Natural killer cell (primary cell): ENCODE results near the gene ILK. TPM values are rescaled to one million over a fixed set of nuclear protein-coding genes. Genes with fewer than 3 reads are reported as not detected.

Experiments used
- ATAC-seq, 3 donors: fragments of 150-1000 bp in 2 of 3; fragments of 200-7000 bp in 1 of 3; cut with Tn5 transposase; 1 replicate in 1 of 3; 2 replicates in 2 of 3; pipeline ENCODE4 v1.10.0; 2021; ENCODE audit warnings: mild to moderate bottlenecking in 2 of 3, moderate library complexity in 2 of 3
- DNase-seq, 2 donors: peaks; one replicate each; pipeline versions ENCODE4 v3.0.0 to v3.0.0-alpha.2; 2013 to 2021; ENCODE audit warnings: mixed read lengths in 1 of 2
- H3K27ac ChIP-seq: one replicate; pipeline ENCODE4 v1.5.1; 2013; ENCODE audit warnings: mild to moderate bottlenecking, low read length
- H3K27me3 ChIP-seq: one replicate; pipeline ENCODE4 v1.6.1; 2013; ENCODE audit warnings: low read length; ENCODE audit not compliant: control insufficient read depth, insufficient read depth
- H3K36me3 ChIP-seq: one replicate; pipeline ENCODE4 v1.6.1; 2013; ENCODE audit warnings: low read length; ENCODE audit not compliant: control insufficient read depth, insufficient read depth
- H3K4me1 ChIP-seq: one replicate; pipeline ENCODE4 v1.6.1; 2013; ENCODE audit warnings: low read length; ENCODE audit not compliant: control insufficient read depth, insufficient read depth
- H3K4me3 ChIP-seq: one replicate; pipeline ENCODE4 v1.5.1; 2013; ENCODE audit warnings: low read length
- H3K9me3 ChIP-seq: one replicate; pipeline ENCODE4 v1.6.1; 2013; ENCODE audit warnings: low read length; ENCODE audit not compliant: control insufficient read depth, insufficient read depth
- H3K27ac Mint-ChIP-seq, 2 donors: one replicate each; pipeline ENCODE4 v1.8.0; 2022; ENCODE audit warnings: mild to moderate bottlenecking in 2 of 2, mixed read lengths in 2 of 2, moderate library complexity in 1 of 2
- H3K27me3 Mint-ChIP-seq, 2 donors: one replicate each; pipeline ENCODE4 v1.8.0; 2022; ENCODE audit warnings: low read depth in 2 of 2, mixed read lengths in 2 of 2
- H3K36me3 Mint-ChIP-seq: one replicate; pipeline ENCODE4 v1.8.0; 2022; ENCODE audit warnings: mixed read lengths
- H3K4me1 Mint-ChIP-seq, 2 donors: one replicate each; pipeline ENCODE4 v1.8.0; 2022; ENCODE audit warnings: mixed read lengths in 2 of 2
- H3K4me3 Mint-ChIP-seq: one replicate; pipeline ENCODE4 v1.8.0; 2022; ENCODE audit warnings: mild to moderate bottlenecking, moderate library complexity, mixed read lengths
- H3K9me3 Mint-ChIP-seq, 2 donors: one replicate each; pipeline ENCODE4 v1.8.0; 2022; ENCODE audit warnings: mixed read lengths in 2 of 2
- WGBS: methylation state at CpG from one replicate; pipeline ENCODE4 v1.1.7; 2013; ENCODE audit warnings: missing lambda C conversion rate; ENCODE audit not compliant: insufficient coverage; 5-methylcytosine and 5-hydroxymethylcytosine counted together
- intact Hi-C: fragments of 100-400 bp; cut with micrococcal nuclease; formaldehyde crosslinking; loops from one replicate; pipeline ENCODE4 v1.14.2; 2022
- total RNA-seq, 4 donors: library from RNA; stranded (reverse); fragments of 120-200 nt in 1 of 4; gene quantifications; one replicate each; pipeline versions ENCODE4 v1.2.3 to v1.2.4, GENCODE V29; 2013 to 2022
- TF ChIP-seq, protein P1 (sequence below): fragments of 200-600 bp; IDR thresholded peaks from one replicate; pipeline ENCODE4 v1.8.0; 2022; ENCODE audit warnings: antibody characterized with exemption

The ILK gene
- 100 to 1,000 TPM; 109 to 145 (median 142) TPM for total RNA-seq
- 127 TPM for total RNA-seq (2013)

DNA sequence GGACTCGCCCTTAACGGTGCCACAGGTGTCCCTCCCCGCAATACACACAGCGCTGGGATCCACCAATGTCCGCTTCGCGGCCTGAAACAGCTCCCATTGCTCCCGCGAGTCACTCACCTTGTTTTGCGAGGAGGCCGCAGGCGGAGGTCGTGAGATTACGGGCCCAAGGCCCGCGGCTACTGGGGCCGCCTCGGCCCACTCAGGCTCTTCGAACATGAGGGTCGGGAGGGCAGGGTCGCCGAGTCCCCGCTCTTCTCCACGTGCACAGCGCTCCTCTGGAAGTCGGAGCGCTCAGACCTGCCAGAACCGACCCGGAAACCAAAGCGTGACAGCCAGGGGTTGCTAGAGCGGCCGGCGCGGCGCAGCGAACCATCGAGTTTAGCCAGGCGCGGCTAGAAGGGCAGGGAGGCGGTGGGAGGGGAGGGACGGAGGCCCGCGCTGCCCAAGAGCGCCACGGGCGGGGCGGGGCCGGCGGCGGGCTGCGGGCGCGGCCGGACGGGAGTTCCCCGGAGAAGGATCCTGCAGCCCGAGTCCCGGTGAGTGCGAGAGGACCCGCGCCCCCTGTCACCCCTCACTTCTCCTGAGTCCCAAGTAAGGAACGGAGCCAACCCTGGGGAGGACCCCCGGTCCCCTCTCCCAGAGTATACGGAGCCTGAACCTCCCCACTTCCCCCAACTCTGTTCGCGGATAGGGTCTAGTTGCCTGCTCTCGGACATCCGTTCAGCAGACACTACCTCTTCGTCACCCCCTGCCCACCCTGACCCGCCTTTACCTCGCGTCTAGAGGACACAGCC lies at the start of gene ILK, which contains the start of gene RRP8:
Gene ILK, plus strand, starts transcription at position 488 of the 794 bp plus-strand sequence. CDS start 498 bp downstream, outside the sequence.
Gene RRP8, minus strand, starts transcription at position 330 of the 794 bp plus-strand sequence. Its CDS starts 114 bp downstream, at position 216.
- H3K4me1 ChIP-seq: peaks cover 55% of the 10 kb centered on the region
- no peaks in the 10 kb centered on the region for H3K9me3 ChIP-seq
- H3K4me3 Mint-ChIP-seq: no peak within 1 kb of the TSS
- no peak within 1 kb of the TSS for H3K27ac Mint-ChIP-seq
- H3K4me3 ChIP-seq: peak within 1 kb of the TSS; percentile 85
- H3K36me3 Mint-ChIP-seq: no peaks in the 10 kb centered on the region
- intact Hi-C loops: loop anchor here (1.0 to 10.0 kb wide), 6 partner anchors 9 to 141 kb away; partner anchors contain the start of genes MRPL17, TAF10 and TPP1
- TF ChIP-seq, protein P1, sequence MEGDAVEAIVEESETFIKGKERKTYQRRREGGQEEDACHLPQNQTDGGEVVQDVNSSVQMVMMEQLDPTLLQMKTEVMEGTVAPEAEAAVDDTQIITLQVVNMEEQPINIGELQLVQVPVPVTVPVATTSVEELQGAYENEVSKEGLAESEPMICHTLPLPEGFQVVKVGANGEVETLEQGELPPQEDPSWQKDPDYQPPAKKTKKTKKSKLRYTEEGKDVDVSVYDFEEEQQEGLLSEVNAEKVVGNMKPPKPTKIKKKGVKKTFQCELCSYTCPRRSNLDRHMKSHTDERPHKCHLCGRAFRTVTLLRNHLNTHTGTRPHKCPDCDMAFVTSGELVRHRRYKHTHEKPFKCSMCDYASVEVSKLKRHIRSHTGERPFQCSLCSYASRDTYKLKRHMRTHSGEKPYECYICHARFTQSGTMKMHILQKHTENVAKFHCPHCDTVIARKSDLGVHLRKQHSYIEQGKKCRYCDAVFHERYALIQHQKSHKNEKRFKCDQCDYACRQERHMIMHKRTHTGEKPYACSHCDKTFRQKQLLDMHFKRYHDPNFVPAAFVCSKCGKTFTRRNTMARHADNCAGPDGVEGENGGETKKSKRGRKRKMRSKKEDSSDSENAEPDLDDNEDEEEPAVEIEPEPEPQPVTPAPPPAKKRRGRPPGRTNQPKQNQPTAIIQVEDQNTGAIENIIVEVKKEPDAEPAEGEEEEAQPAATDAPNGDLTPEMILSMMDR: no peak
- H3K27me3 Mint-ChIP-seq: no peaks in the 10 kb centered on the region
- ATAC-seq (peak; percentile 76 to 91 (median 85)), DNase-seq (peak; percentile 84 to 90)
- WGBS: under 1% methylated on average over 72 of the region's 72 CpGs
- no peaks in the 10 kb centered on the region for H3K9me3 Mint-ChIP-seq
- peaks cover 37% of the 10 kb centered on the region for H3K36me3 ChIP-seq
- H3K27me3 ChIP-seq: no peaks in the 10 kb centered on the region
- H3K27ac ChIP-seq: peak within 1 kb of the TSS; percentile 93
- H3K4me1 Mint-ChIP-seq: peaks cover 29 to 32% of the 10 kb centered on the region in 2 donors

DNA sequence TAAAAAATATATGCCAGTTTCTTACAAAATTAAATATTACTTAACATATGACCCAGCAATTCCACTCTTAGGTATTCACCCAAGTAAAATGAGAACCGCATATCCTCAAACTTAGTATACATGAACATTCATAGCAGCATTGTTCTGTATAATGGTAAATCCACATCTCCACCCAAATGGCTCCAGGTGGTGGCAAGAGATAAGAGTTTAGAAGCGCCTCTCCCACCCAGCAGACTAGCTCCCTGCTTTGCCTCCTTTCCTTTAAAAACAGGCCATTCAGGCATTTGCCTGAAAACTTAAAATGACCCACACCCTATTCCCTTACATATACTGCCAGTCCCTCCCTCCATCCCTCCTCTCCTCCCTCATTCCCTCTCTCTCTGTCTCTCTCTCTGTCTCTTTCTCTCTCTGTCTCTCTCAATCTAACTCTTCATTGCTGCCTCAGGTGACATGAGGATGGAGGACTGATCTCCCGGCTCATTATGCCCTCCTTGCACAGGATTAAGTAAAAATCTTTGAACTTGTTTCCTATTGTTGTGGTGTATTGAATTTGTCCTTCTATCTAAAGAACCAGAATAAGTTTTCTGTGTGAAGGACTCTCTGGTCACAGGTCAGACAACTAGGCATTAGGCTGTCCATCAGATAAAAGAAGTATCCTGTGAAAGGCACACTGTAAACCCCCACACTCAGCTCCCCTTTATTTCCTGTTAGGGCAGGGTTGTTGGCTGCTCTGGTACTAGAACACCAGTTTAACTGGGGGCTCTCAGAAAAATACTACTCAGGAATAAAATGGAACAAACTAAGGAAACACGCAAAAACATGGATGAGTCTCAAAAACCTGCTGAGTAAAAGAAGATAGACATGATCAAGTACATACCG lies 48.5 kb upstream of the ILK start:
- TF ChIP-seq, protein P1: no peak
- H3K36me3 ChIP-seq: no peaks in the 10 kb centered on the region
- Mint-ChIP-seq H3K27ac (no peak overlapping the region), H3K36me3 (no peaks in the 10 kb centered on the region), H3K27me3 (no peaks in the 10 kb centered on the region), H3K4me3 (no peak overlapping the region), H3K4me1 (no peaks in the 10 kb centered on the region), H3K9me3 (no peaks in the 10 kb centered on the region)
- H3K9me3 ChIP-seq: no peaks in the 10 kb centered on the region
- no peaks in the 10 kb centered on the region for H3K27me3 ChIP-seq
- no peak for DNase-seq
- H3K4me1 ChIP-seq: no peaks in the 10 kb centered on the region
- H3K27ac ChIP-seq: no peak overlapping the region
- no peak for ATAC-seq
- no peak overlapping the region for H3K4me3 ChIP-seq
- 95% methylated on average over 4 of the region's 5 CpGs for WGBS
- intact Hi-C loops: no loop called here

DNA sequence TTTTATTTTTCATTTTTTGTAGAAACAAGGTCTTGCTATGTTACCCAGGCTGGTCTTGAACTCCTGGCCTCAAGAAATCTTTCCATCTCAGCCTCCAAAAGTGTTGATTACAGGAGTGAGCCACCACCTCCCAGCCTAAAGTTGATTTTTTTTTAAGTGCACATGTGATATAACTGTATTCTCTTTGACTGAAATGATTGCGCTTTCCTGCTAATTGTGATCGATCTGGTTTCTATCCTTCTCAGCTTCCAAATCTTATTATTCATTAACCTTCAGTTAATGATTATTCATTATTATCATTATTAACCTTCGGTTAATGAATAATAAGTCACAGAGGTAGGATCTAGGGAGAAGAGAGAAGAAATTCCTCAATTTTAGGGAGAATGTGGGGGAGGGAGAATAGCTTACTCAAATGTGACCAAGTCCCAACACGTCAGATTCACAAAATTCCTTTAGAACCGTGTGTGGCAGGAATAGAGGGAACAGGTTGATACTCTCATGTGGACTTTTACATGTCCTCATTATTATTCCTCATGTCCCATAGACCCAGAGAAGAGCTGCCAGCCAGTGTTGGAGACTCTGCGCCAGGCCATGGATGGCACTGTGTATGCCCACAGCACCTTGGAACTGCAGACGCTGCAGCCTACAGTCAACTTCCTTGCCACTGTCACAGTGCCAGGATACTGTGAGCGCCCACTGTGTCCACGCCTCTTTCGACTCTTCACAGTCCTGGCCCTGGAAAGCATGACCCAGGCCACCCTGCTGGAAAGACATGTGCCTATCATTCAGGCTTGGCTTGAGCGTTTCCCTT lies 47.2 kb upstream of the ILK start:
- Mint-ChIP-seq H3K4me3 (no peak overlapping the region), H3K36me3 (no peaks in the 10 kb centered on the region), H3K27ac (no peak overlapping the region), H3K27me3 (no peaks in the 10 kb centered on the region), H3K4me1 (no peaks in the 10 kb centered on the region), H3K9me3 (no peaks in the 10 kb centered on the region)
- no peaks in the 10 kb centered on the region for H3K36me3 ChIP-seq
- no peak overlapping the region for H3K4me3 ChIP-seq
- TF ChIP-seq, protein P1: no peak
- no peak overlapping the region for H3K27ac ChIP-seq
- H3K4me1 ChIP-seq: no peaks in the 10 kb centered on the region
- ATAC-seq: no peak
- intact Hi-C loops: no loop called here
- H3K27me3 ChIP-seq: no peaks in the 10 kb centered on the region
- no peak for DNase-seq
- H3K9me3 ChIP-seq: no peaks in the 10 kb centered on the region
- 98% methylated on average over 8 of the region's 11 CpGs for WGBS
